ENCODE data around the gene KCTD7.

DNA sequence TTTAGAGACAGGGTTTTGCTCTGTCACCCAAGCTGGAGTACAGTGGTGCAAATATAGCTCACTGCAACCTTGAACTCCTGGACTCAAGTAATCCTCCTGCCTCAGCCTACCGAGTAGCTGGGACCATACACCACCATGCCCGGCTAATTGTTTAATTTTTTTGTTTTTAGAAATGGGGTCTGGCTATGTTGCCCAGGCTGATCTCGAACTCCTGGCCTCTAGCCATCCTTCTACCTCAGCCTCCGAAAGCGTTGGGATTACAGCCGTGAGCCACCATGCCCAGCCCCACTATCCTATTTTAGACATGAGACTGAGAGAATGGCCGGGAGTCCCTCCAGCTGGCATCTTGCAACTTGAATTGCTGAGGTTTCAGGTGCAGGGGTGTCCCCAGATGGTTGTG is 39.4 kb downstream of the KCTD7 start:
- TF ChIP-seq, protein P1, sequence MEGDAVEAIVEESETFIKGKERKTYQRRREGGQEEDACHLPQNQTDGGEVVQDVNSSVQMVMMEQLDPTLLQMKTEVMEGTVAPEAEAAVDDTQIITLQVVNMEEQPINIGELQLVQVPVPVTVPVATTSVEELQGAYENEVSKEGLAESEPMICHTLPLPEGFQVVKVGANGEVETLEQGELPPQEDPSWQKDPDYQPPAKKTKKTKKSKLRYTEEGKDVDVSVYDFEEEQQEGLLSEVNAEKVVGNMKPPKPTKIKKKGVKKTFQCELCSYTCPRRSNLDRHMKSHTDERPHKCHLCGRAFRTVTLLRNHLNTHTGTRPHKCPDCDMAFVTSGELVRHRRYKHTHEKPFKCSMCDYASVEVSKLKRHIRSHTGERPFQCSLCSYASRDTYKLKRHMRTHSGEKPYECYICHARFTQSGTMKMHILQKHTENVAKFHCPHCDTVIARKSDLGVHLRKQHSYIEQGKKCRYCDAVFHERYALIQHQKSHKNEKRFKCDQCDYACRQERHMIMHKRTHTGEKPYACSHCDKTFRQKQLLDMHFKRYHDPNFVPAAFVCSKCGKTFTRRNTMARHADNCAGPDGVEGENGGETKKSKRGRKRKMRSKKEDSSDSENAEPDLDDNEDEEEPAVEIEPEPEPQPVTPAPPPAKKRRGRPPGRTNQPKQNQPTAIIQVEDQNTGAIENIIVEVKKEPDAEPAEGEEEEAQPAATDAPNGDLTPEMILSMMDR (IDR thresholded peaks at IDR 0.05), result no peak
- TF ChIP-seq POLR2A (IDR thresholded peaks at IDR 0.05), result no peak
